ENCODE results near the gene FAM222A. TPM values are rescaled to one million over a fixed set of nuclear protein-coding genes. Genes with fewer than 3 reads are reported as not detected.

Gene FAM222A
- total RNA-seq, 1 donor, result 0.36 TPM

DNA sequence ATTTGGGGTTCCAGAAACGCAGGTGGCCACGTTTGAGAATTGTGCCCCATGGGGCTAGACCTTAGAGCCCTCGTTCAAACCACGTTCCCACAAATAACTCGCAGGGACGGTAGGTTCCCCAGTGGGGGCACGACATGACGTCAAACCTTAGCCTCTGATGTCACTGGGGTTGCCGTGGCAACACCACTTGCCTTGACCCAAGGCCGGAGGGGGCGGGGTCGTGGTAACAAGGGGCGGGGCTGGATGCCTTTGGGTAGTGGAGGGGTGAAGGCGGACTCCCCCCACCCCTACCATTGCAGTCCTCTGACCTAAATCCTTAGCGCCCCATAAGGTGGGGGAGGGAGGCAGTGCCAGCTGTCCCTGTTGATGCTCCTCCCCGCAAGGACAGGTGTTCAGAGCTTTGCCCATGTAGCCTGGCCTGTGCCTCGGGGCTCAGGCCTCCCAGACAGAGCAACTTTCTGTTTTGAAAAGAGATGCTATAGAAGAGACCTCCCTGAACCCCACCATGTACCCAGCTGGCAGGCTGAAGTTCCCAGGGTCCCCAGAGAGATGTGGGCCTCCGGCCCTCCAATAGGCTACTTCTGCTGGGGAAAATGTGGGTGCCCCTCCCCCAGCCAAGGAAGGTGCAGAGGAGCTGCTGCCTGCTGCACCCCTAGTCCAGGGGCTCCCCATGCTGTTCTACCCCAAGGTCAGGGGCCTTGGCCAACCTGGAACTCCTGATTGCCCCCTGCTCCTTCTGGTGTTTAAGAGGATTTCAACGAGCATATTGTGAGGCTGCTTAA lies 1.9 kb downstream of the FAM222A start:
- no peak overlapping the region for H2AFZ ChIP-seq (ENCODE audit: low read length)
- peak; percentile 54 for DNase-seq (ENCODE audit: insufficient read length, low spot score, missing footprints)

GRCh38 chr12:109716092-109716479 lies 2.5 kb downstream of the FAM222A start:
- Histone ChIP-seq H3K27me3 (ENCODE audit: insufficient read depth, low read length) (peaks cover 51% of the 10 kb centered on the region), H3K79me2 (ENCODE audit: insufficient read depth, low read length) (no peaks in the 10 kb centered on the region), H3K4me2 (ENCODE audit: insufficient read depth, low read length) (no peak overlapping the region), H3K9me3 (ENCODE audit: low read depth, low read length) (no peaks in the 10 kb centered on the region), H3K36me3 (ENCODE audit: insufficient read depth, low read length) (no peaks in the 10 kb centered on the region), H3K4me3 (ENCODE audit: insufficient read depth, low read length) (no peak overlapping the region), H4K20me1 (ENCODE audit: insufficient read depth, low read length) (no peaks in the 10 kb centered on the region), H2AFZ (ENCODE audit: low read length) (no peak overlapping the region), H3K4me1 (ENCODE audit: insufficient read depth, low read length) (no peaks in the 10 kb centered on the region), H3K27ac (ENCODE audit: low read depth, low read length) (no peak overlapping the region)
- DNase-seq (ENCODE audit: insufficient read length, low spot score, missing footprints), result peak; percentile 79
- TF ChIP-seq, protein P1, sequence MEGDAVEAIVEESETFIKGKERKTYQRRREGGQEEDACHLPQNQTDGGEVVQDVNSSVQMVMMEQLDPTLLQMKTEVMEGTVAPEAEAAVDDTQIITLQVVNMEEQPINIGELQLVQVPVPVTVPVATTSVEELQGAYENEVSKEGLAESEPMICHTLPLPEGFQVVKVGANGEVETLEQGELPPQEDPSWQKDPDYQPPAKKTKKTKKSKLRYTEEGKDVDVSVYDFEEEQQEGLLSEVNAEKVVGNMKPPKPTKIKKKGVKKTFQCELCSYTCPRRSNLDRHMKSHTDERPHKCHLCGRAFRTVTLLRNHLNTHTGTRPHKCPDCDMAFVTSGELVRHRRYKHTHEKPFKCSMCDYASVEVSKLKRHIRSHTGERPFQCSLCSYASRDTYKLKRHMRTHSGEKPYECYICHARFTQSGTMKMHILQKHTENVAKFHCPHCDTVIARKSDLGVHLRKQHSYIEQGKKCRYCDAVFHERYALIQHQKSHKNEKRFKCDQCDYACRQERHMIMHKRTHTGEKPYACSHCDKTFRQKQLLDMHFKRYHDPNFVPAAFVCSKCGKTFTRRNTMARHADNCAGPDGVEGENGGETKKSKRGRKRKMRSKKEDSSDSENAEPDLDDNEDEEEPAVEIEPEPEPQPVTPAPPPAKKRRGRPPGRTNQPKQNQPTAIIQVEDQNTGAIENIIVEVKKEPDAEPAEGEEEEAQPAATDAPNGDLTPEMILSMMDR (IDR thresholded peaks at IDR 0.05; ENCODE audit: extremely low read depth, low read depth, low read length), result no peak

More for the DNA sequence above, 1.9 kb downstream of the FAM222A start:
- Histone ChIP-seq H3K36me3 (ENCODE audit: insufficient read depth, low read length) (no peaks in the 10 kb centered on the region), H3K27ac (ENCODE audit: low read depth, low read length) (no peak overlapping the region), H3K4me3 (ENCODE audit: insufficient read depth, low read length) (no peak overlapping the region), H3K4me2 (ENCODE audit: insufficient read depth, low read length) (no peak overlapping the region), H3K4me1 (ENCODE audit: insufficient read depth, low read length) (no peaks in the 10 kb centered on the region), H3K27me3 (ENCODE audit: insufficient read depth, low read length) (peaks cover 51% of the 10 kb centered on the region), H4K20me1 (ENCODE audit: insufficient read depth, low read length) (no peaks in the 10 kb centered on the region), H3K9me3 (ENCODE audit: low read depth, low read length) (no peaks in the 10 kb centered on the region), H3K79me2 (ENCODE audit: insufficient read depth, low read length) (no peaks in the 10 kb centered on the region)
- TF ChIP-seq, protein P1 (IDR thresholded peaks at IDR 0.05; ENCODE audit: extremely low read depth, low read depth, low read length), result no peak

GRCh38 chr12:109716512-109717389 lies 3.1 kb downstream of the FAM222A start:
- Histone ChIP-seq H3K9me3 (ENCODE audit: low read depth, low read length) (no peaks in the 10 kb centered on the region), H2AFZ (ENCODE audit: low read length) (no peak overlapping the region), H4K20me1 (ENCODE audit: insufficient read depth, low read length) (no peaks in the 10 kb centered on the region), H3K4me2 (ENCODE audit: insufficient read depth, low read length) (no peak overlapping the region), H3K4me1 (ENCODE audit: insufficient read depth, low read length) (no peaks in the 10 kb centered on the region), H3K79me2 (ENCODE audit: insufficient read depth, low read length) (no peaks in the 10 kb centered on the region), H3K27ac (ENCODE audit: low read depth, low read length) (no peak overlapping the region), H3K36me3 (ENCODE audit: insufficient read depth, low read length) (no peaks in the 10 kb centered on the region), H3K27me3 (ENCODE audit: insufficient read depth, low read length) (peaks cover 51% of the 10 kb centered on the region), H3K4me3 (ENCODE audit: insufficient read depth, low read length) (no peak overlapping the region)
- TF ChIP-seq, protein P1 (IDR thresholded peaks at IDR 0.05; ENCODE audit: extremely low read depth, low read depth, low read length), result no peak
- DNase-seq (ENCODE audit: insufficient read length, low spot score, missing footprints), result peak; percentile 65

All from osteoblast (primary cell).